ENCODE results near the gene RTKN2.

The RTKN2 gene

GRCh38 chr10:62172465-62172864 lies 96.2 kb downstream of the RTKN2 start:
- DNase-seq (ENCODE audit: low read depth in 2 of 2) = no peak

GRCh38 chr10:62171791-62172190 lies 96.9 kb downstream of the RTKN2 start:
- DNase-seq (ENCODE audit: low read depth in 2 of 2) = no peak

- no peak for DNase-seq (ENCODE audit: low read depth in 2 of 2)
Observed at GRCh38 chr10:62170732-62171131, 97.9 kb downstream of the RTKN2 start.

- DNase-seq (ENCODE audit: low read depth in 2 of 2) = no peak
Observed at GRCh38 chr10:62166331-62167131, 102.1 kb downstream of the RTKN2 start.

GRCh38 chr10:62165803-62166202 lies 102.8 kb downstream of the RTKN2 start:
- no peak for DNase-seq (ENCODE audit: low read depth in 2 of 2)

GRCh38 chr10:62163024-62163423 lies 105.6 kb downstream of the RTKN2 start:
- no peak for DNase-seq (ENCODE audit: low read depth in 2 of 2)

- DNase-seq (ENCODE audit: low read depth in 2 of 2) = no peak
Observed at GRCh38 chr10:62162261-62162981, 106.2 kb downstream of the RTKN2 start.

GRCh38 chr10:62159351-62159750 lies 109.3 kb downstream of the RTKN2 start:
- no peak for DNase-seq (ENCODE audit: low read depth in 2 of 2)

GRCh38 chr10:62157601-62158000 lies 111.0 kb downstream of the RTKN2 start:
- DNase-seq (ENCODE audit: low read depth in 2 of 2) = no peak

GRCh38 chr10:62155054-62155680 lies 113.5 kb downstream of the RTKN2 start:
- DNase-seq (ENCODE audit: low read depth in 2 of 2) = no peak

GRCh38 chr10:62154231-62154630 lies 114.4 kb downstream of the RTKN2 start:
- DNase-seq (ENCODE audit: low read depth in 2 of 2) = no peak

GRCh38 chr10:62153191-62153590 lies 115.5 kb downstream of the RTKN2 start:
- no peak for DNase-seq (ENCODE audit: low read depth in 2 of 2)

- no peak for DNase-seq (ENCODE audit: low read depth in 2 of 2)
Observed at GRCh38 chr10:62149621-62150020, 119.0 kb downstream of the RTKN2 start.

GRCh38 chr10:62148155-62148554 lies 120.5 kb downstream of the RTKN2 start:
- DNase-seq (ENCODE audit: low read depth in 2 of 2) = no peak

- DNase-seq (ENCODE audit: low read depth in 2 of 2) = no peak
Observed at GRCh38 chr10:62147425-62147824, 121.2 kb downstream of the RTKN2 start.

GRCh38 chr10:62136931-62137330 lies 131.7 kb downstream of the RTKN2 start:
- DNase-seq (ENCODE audit: low read depth in 2 of 2) = no peak

GRCh38 chr10:62133618-62134017 lies 135.0 kb downstream of the RTKN2 start:
- no peak for DNase-seq (ENCODE audit: low read depth in 2 of 2)

All from stimulated activated CD4-positive, alpha-beta T cell treated with anti-CD3 and anti-CD28 coated beads, Interleukin-12 subunit alpha, Interleukin-12 subunit beta, amount 100 ng/mL, for 24 hours (primary cell).